ENCODE data around the gene DCAF6. TPM values are rescaled to one million over a fixed set of nuclear protein-coding genes. Genes with fewer than 3 reads are reported as not detected.

Gene DCAF6
- total RNA-seq, 3 donors from 2014 or later: 76.7 to 95.7 (median 84.7) TPM

DNA sequence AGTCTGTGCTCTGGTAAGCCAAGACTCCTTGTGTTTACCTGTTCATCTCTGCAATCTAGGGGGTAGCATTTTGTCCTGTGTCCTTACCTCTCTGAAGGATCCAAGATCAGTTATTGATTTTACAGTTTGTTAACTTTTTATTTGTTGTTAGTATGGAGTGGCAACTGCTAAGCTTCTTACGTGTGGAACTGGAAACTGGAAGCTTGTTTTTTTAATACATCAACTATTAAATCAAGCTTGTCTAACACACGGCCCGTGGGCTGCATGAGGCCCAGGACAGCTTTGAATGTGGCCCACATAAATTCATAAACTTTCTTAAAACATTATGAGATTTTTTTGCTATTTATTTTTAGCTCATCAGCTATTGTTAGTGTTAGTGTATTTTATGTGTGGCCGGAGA lies 29.6 kb downstream of the DCAF6 start:
- TF ChIP-seq POLR2A (IDR thresholded peaks at IDR 0.05) (no peak), CTCF (IDR thresholded peaks at IDR 0.05) (no peak), POLR2AphosphoS5 (IDR thresholded peaks at IDR 0.05) (no peak)
- no peaks in the 10 kb centered on the region for H3K27me3 ChIP-seq
- H3K27ac ChIP-seq: no peak overlapping the region
- no peak for DNase-seq (ENCODE audit: low spot score in 2 of 2)
- H3K4me1 ChIP-seq: no peaks in the 10 kb centered on the region
- H3K36me3 ChIP-seq: no peaks in the 10 kb centered on the region
- intact Hi-C loops (cut with DNase I; ENCODE audit: low total_unique reads): no loop called here
- no peaks in the 10 kb centered on the region for H3K9me3 ChIP-seq
- no peak overlapping the region for H3K4me3 ChIP-seq

DNA sequence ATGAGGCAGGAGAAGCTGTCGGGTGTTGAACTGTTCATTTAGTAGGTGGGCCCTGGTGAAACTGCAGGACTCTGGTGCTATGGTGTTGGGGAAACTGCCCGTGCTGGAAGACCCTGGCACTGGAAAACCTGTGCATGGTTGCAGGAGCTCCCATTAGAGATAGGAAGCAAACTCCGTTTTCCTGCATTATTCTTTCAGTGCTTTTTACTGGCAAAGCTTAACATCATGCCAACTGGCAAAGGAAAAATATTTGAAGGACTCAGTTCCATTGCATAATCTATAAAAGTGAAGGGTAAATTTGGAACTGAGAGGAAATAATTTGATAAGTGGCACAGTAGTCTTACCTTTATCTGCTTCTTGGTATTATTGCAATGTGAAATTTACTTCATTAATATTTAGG lies 32.1 kb downstream of the DCAF6 start:
- Histone ChIP-seq H3K27ac (no peak overlapping the region), H3K4me3 (no peak overlapping the region), H3K9me3 (no peaks in the 10 kb centered on the region), H3K4me1 (no peaks in the 10 kb centered on the region), H3K27me3 (no peaks in the 10 kb centered on the region), H3K36me3 (no peaks in the 10 kb centered on the region)
- intact Hi-C loops (cut with DNase I; ENCODE audit: low total_unique reads): no loop called here
- no peak for TF ChIP-seq CTCF (IDR thresholded peaks at IDR 0.05)
- DNase-seq (ENCODE audit: low spot score in 2 of 2): no peak

DNA sequence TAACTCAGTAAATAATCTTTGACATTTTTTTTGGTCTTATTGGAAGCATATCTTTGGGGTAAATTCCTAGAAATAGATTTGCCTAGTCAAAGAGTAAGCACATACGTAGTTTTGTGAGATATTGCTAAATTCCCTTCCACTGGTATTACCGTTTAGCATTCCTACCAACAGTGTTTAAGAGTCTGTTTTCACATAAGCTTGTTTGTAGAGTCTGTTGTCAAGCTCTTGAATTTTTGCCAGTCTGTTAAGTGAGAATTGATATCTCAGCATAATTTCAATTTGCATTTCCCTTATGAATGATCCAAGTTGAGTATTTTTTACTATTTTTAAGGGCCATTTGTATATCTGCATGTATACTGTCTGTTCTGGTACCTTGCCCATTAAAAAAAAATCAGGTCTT lies 37.3 kb downstream of the DCAF6 start:
- TF ChIP-seq POLR2AphosphoS5 (IDR thresholded peaks at IDR 0.05) (no peak), CTCF (IDR thresholded peaks at IDR 0.05) (no peak), POLR2A (IDR thresholded peaks at IDR 0.05) (no peak)
- intact Hi-C loops (cut with DNase I; ENCODE audit: low total_unique reads): no loop called here
- no peak overlapping the region for H3K4me3 ChIP-seq
- no peaks in the 10 kb centered on the region for H3K4me1 ChIP-seq
- no peaks in the 10 kb centered on the region for H3K9me3 ChIP-seq
- no peaks in the 10 kb centered on the region for H3K27me3 ChIP-seq
- H3K27ac ChIP-seq: no peak overlapping the region
- no peak for DNase-seq (ENCODE audit: low spot score in 2 of 2)
- no peaks in the 10 kb centered on the region for H3K36me3 ChIP-seq

DNA sequence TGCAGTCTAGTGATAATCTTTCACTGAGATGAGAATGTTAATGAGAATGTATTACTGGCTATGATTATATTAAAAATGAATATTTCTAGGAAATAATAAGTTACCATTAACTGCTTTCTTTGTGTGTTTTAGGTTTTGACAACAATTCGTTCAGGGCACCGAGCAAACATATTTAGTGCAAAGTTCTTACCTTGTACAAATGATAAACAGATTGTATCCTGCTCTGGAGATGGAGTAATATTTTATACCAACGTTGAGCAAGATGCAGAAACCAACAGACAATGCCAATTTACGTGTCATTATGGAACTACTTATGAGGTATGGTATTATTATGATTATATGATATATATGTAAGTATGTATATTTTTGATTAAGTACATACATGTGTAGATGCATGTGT lies 38.2 kb downstream of the DCAF6 start:
- DNase-seq (ENCODE audit: low spot score in 2 of 2): no peak
- no peak for TF ChIP-seq POLR2A (IDR thresholded peaks at IDR 0.05)
- TF ChIP-seq POLR2AphosphoS5 (IDR thresholded peaks at IDR 0.05): no peak
- no peak for TF ChIP-seq CTCF (IDR thresholded peaks at IDR 0.05)
- Histone ChIP-seq H3K36me3 (no peaks in the 10 kb centered on the region), H3K9me3 (no peaks in the 10 kb centered on the region), H3K27me3 (no peaks in the 10 kb centered on the region), H3K4me1 (no peaks in the 10 kb centered on the region), H3K4me3 (no peak overlapping the region), H3K27ac (no peak overlapping the region)
- intact Hi-C loops (cut with DNase I; ENCODE audit: low total_unique reads): no loop called here

GRCh38 chr1:167977245-167977644 lies 40.8 kb downstream of the DCAF6 start:
- no peaks in the 10 kb centered on the region for H3K36me3 ChIP-seq
- TF ChIP-seq POLR2AphosphoS5 (IDR thresholded peaks at IDR 0.05) (no peak), CTCF (IDR thresholded peaks at IDR 0.05) (no peak), POLR2A (IDR thresholded peaks at IDR 0.05) (no peak)
- H3K4me1 ChIP-seq: no peaks in the 10 kb centered on the region
- no peak for DNase-seq (ENCODE audit: low spot score in 2 of 2)
- intact Hi-C loops (cut with DNase I; ENCODE audit: low total_unique reads): loop anchor here (2.0 kb wide), 1 partner anchor 24 kb away; no protein-coding TSS in a partner anchor
- H3K27me3 ChIP-seq: no peaks in the 10 kb centered on the region
- H3K9me3 ChIP-seq: no peaks in the 10 kb centered on the region
- no peak overlapping the region for H3K4me3 ChIP-seq
- no peak overlapping the region for H3K27ac ChIP-seq
